ENCODE measurements around the gene CADM4.
"Not testable (repeated sequence)": the region's sequence is repeated elsewhere in the genome, so short reads cannot be mapped to it uniquely, and the experiment has no call there.

The CADM4 gene

GRCh38 chr19:43606569-43607229 is 33.0 kb downstream of the CADM4 start:
- DNase-seq (ENCODE audit: low read depth), result no peak

GRCh38 chr19:43605875-43606568 is 33.6 kb downstream of the CADM4 start:
- no peak for DNase-seq (ENCODE audit: low read depth)

- not testable (repeated sequence) for DNase-seq (ENCODE audit: low read depth)
Measured at GRCh38 chr19:43600326-43600725, 39.3 kb downstream of the CADM4 start.

- DNase-seq (ENCODE audit: low read depth), result no peak
Measured at GRCh38 chr19:43599635-43600295, 39.9 kb downstream of the CADM4 start.

GRCh38 chr19:43598445-43599240 is 41.0 kb downstream of the CADM4 start:
- DNase-seq (ENCODE audit: low read depth), result no peak

- DNase-seq (ENCODE audit: low read depth), result no peak
Measured at GRCh38 chr19:43597876-43598275, 41.8 kb downstream of the CADM4 start.

GRCh38 chr19:43596842-43597461 is 42.7 kb downstream of the CADM4 start:
- peak; percentile 40 for DNase-seq (ENCODE audit: low read depth)

GRCh38 chr19:43595999-43596841 is 43.4 kb downstream of the CADM4 start, which contains the start of the genes IRGQ and ZNF576:
IRGQ (minus strand) TSS chr19:43596134; CDS start chr19:43595338, 796 bp downstream.
ZNF576 (plus strand) TSS chr19:43596595; CDS start chr19:43597109, 514 bp downstream.
- DNase-seq (ENCODE audit: low read depth), result peak; percentile 99

GRCh38 chr19:43595605-43595998 is 44.0 kb downstream of the CADM4 start:
- DNase-seq (ENCODE audit: low read depth), result no peak

- DNase-seq (ENCODE audit: low read depth), result peak; percentile 71
Measured at GRCh38 chr19:43594710-43595604, 44.7 kb downstream of the CADM4 start.

GRCh38 chr19:43594081-43594697 is 45.5 kb downstream of the CADM4 start:
- no peak for DNase-seq (ENCODE audit: low read depth)

GRCh38 chr19:43592800-43593350 is 46.8 kb downstream of the CADM4 start:
- DNase-seq (ENCODE audit: low read depth), result no peak

- DNase-seq (ENCODE audit: low read depth), result no peak
Measured at GRCh38 chr19:43591904-43592772, 47.5 kb downstream of the CADM4 start.

- no peak for DNase-seq (ENCODE audit: low read depth)
Measured at GRCh38 chr19:43589678-43590077, 50.0 kb downstream of the CADM4 start.

GRCh38 chr19:43589277-43589676 is 50.4 kb downstream of the CADM4 start:
- DNase-seq (ENCODE audit: low read depth), result no peak

- DNase-seq (ENCODE audit: low read depth), result not testable (repeated sequence)
Measured at GRCh38 chr19:43587029-43587428, 52.6 kb downstream of the CADM4 start.

GRCh38 chr19:43586346-43586745 is 53.3 kb downstream of the CADM4 start:
- no peak for DNase-seq (ENCODE audit: low read depth)

GRCh38 chr19:43584484-43584883 is 55.2 kb downstream of the CADM4 start:
- no peak for DNase-seq (ENCODE audit: low read depth)

Measured in ELR (cell line).